Endometrium (tissue), 2 donors: Measurements from ENCODE around the gene NLN.
"Not testable (repeated sequence)": the region's sequence is repeated elsewhere in the genome, so short reads cannot be mapped to it uniquely, and the experiment has no call there.

Experiments
- FAIRE-seq: peaks from 2 replicates; lab custom pipeline; 2012; peaks lifted over from hg19 to GRCh38; lab: Jason Lieb, UNC
- donor health status: control.
- donor health status: control.

The NLN gene

DNA sequence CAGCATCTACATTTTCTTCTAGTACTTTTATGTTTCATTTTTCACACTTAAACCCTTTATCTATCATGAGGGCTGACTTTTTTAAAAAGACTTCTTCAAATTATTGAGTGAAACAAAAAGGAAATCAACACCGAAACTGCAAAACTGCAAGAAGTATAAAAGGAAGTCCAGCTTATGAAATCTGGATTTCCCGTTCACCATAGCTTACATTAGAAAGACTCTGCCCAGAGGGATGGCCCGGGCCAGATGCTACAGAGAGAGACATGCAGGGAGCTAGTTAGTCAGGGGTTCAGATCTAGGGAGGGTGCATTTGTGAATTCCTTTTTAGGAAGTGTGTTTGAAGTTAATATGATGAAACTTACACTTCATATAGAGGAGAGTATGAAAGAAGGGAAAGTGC is 10.0 kb downstream of the NLN start:
- not testable (repeated sequence) for FAIRE-seq

DNA sequence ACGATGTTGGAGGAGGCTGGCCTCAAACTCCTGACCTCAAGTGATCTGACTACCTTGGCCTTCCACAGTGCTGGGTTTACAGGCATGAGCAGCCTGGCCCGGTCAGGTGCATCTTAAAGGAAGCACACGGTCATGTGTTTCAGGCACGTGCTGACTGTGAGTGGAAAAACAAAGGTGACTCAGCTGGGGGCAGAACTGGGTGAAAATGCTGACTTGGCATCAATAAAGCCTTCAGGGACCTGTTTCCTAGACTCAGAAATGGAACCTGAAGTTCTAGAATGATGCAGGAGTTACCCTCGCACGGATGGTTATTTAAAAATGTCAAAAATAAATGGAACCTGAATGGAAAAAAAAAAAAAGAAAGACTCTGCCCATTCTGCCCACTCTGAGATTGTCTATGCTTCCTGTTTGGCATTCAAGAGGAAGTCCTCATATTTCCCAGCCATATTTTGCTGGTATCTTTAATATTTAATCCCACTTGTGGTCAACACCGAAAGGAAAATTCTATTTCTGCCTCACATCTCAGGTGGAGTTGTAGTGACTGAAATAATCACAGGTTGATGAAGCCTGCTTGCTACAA is 12.3 kb downstream of the NLN start:
- not testable (repeated sequence) for FAIRE-seq

DNA sequence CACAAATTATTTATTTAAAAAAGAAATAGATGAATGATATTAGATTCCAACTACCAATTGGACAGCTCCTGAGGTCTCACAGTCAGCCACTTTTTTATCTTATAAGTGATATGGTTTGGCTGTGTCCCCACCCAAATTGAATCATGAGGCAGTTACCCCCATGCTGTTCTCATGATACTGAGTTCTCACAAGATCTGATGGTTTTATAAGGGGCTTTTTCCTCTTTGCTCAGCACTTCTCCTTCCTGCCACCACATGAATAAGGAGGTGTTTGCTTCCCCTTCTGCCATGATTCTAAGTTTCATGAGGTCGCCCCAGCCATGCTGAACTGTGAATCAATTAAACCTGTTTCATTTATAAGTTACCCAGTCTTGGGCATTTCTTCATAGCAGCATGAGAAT is 12.9 kb downstream of the NLN start:
- FAIRE-seq: no peak

DNA sequence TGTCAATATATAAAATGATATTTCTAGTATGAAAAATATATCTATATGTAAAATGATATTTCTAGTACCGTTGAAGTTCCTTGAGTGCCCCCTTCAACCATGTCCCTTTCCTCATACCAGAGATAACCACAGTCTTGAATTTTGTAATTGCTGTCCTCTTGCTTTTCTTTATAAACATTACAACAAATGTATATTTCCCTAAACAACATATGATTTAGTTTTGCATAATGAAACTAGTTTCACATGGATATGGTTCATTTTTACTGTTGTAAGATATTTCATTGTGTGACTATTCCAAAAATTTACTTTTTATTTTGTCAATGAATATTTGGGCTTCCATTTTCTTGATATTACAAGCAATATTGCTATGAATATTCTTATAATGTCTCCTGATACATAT is 14.0 kb downstream of the NLN start:
- no peak for FAIRE-seq

DNA sequence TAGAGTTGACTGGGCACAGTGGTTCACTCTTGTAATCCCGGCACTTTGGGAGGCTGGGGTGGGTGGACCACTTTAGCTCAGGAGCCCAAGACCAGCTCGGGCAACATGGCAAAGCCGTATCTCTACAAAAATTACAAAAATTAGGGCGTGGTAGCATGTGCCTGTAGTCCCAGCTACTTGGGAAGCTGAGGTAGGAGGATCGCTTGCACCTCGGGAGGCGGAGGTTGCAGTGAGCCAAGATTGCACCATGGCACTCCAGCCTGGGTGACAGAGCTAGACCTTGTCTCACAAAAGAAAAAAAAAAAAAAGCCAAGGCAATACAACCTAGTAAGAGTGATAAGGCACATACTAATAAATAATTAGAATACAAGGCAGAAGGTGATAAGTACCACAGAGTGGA is 15.8 kb downstream of the NLN start:
- no peak for FAIRE-seq

DNA sequence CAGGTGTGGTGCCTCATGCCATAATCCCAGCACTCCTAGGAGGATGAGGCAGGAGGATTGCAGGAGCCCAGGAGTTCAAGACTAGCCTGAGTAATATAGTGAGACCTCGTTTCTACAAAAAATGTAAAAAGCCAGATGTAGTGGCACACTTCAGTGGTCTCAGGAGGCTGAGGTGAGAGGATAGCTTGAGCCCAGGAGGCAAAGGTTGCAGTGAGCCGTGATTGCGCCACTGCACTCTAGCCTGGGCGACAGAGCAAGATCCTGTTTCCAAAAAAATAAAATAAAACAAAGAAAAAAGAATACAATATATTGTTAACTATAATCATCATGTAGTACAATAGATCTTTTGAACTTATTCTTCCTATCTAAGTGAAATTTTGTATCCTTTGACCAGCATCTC is 16.3 kb downstream of the NLN start:
- FAIRE-seq: no peak

DNA sequence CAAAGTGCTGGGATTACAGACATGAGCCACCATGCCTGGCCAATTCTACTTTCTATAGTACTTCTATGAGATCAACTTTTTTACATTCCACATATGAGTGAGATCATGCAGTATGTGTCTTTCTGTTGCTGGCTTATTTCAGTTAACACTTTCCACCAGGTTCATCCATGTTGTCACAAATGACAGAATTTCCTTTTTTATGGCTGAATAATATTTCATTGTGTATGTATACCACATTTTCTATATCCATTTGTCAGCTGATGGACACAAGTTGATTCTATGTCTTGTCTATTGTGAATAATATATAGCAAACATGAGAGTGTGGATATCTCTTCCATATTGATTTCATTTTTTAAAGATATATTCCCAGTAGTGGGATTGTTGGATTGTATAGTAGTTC is 17.2 kb downstream of the NLN start:
- FAIRE-seq: no peak

DNA sequence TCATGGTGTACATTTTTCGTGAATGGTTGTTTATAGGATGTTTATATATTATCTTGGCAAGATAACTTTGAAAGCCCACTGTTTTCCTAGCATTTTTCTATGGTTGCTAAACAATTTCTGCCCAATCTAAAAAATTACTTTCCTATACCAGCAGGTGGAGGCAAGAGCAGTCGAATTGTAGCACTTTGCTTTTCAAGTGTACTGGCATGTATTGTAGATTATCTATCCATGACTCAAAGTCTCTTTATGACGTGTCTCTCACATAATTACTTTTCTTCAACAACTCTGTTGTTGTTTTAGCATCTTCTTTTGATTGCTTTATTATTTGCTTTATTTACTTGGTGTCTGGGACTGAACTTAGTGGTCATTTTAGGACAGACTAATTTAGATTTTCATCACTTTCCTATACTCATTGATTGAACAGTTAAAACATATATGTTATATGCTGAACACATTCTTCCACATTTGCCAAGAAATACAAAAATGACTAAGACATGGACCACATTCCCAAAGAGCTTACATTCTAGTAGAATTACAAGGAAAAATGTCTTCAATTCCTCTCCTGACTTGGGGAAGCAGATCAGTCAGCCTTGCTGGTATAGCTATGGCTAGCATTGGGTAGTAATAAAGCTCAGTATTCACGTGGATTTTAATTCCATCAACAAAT is 20.7 kb downstream of the NLN start:
- peak; percentile 48 for FAIRE-seq

DNA sequence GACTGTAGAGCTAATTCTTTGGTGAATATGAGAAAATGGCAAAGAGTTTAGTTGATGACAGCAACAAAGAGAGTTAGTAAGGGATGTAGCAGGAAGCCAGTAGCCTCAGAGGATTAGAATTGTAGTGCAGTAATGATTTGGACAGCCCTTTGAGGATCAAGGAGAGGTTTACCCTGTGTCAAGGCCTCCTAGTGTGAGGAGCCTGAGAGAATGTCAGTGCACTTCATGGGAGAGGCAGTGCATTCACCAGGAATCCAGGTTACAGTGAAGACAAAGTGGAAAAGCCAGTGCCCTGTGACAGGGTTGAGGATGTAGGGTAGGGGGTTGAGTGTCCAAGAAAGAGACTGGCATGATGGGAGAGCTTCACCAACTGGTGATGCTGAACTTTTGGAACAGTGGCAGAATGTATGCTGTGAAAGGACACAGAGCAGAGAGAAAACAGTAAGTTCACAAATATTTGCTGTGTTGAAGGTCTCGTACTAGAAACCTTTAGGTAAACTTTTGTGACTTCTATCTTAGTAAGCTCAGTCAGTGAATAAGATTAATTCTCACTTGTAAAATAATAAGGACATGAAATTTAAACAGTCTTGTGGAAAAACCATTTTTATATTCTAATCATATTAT is 27.3 kb downstream of the NLN start:
- FAIRE-seq: no peak

DNA sequence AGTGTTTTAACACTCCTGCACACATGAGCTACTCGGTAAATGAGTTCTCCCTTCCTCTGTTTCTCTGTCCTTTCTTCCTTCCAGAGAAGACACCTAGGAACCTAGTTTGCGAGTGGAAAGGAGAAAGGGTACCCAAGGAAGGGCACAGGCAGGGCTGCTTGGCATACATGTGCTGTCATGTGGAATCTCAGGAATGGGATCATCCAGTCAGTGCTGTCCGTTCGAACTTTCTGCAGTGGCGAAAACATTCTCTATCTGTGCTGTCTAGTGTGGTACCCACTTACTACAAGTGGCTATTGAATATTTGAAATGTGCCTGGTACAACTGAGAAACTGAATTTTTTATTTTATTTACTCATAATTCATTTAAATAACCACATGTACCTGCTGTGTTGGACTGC is 28.0 kb downstream of the NLN start:
- no peak for FAIRE-seq

DNA sequence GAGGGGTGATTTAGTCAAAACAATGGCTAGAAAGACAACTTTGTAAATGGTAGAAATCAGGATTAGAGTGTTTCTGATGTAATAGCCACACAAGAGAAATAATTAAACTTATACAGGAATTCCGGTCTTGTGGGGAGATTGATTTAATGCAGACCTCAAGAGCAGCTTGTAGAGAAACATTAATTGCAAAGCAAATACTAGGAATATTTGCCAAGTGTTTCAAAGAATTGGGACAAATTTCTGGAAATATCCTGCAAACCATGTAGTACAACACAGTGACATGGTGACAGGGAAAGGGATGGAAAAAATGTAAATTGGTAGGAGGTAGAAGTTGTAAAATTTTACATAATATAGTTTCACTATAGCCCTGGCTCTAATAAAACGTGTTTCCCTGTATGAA is 28.9 kb downstream of the NLN start:
- FAIRE-seq: no peak

DNA sequence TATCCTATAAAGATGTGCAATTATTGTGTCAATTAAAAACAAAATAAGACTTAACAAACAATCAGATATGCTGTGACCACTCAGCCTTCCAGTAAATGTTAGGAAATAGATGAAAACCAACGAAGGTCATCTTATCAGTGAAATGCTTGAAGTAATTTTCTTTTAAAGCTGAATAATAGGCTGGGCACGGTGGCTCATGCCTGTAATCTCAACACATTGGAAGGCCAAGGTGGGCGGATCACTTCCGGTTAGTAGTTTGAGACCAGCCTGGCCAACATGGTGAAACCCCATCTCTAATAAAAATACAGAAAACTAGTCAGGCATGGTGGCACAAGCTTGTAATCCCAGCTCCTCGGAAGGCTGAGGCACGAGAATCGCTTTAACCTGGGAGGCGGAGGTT is 31.2 kb downstream of the NLN start:
- no peak for FAIRE-seq

DNA sequence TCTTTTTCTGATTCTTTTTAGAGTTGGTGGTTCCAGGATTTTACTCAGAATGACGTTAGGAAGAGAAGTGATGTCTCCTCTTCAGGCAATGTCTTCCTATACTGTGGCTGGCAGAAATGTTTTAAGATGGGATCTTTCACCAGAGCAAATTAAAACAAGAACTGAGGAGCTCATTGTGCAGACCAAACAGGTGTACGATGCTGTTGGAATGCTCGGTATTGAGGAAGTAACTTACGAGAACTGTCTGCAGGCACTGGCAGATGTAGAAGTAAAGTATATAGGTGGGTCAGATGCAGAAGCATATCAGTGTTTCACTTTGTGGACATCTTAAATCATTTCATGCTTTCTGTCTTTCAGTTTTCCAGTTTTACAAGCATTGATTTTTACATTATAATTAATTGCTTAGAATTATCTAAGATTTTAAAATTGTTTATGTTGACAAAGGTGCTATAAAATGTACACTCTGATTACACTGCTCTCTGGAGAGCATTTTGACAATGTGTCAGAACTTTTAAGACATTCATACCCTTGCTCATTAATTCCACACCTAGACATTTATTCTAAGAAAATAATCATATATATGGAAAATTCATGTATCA is 36.6 kb downstream of the NLN start:
- FAIRE-seq: no peak

DNA sequence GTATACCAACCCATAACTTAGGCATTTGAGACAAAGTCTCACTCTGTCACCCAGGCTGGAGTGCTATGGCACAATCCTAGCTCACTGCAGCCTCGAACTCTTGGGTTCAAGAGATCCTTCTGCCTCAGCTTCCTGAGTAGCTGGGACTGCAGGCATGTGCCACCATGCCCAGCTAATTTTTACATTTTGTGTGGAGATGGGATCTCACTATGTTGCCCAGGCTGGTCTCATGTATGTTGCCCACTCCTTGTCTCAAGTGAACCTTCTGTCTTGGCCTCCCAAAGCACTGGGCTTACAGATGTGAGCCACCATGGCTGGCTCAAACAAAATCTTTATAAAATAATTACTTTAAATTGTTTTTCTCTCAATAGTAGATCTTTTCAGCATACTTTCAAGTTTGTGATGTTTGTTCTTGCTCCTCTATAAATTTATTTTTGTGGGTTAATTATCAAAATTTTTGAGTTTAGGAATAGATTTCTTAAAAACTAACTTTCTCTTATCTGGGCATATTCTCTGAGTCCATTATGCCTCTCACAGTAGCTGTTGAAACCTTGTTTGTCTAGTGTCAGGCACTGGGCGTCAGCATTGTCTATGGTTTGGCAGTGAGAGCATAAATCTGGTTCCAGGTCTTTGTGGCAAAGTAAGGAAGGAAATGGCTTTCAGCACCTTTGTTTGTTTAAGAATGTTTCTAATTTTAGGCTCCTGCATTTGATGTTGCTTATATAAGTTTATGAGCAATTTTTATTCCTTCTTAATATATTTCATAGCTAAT is 38.7 kb downstream of the NLN start:
- FAIRE-seq: no peak

DNA sequence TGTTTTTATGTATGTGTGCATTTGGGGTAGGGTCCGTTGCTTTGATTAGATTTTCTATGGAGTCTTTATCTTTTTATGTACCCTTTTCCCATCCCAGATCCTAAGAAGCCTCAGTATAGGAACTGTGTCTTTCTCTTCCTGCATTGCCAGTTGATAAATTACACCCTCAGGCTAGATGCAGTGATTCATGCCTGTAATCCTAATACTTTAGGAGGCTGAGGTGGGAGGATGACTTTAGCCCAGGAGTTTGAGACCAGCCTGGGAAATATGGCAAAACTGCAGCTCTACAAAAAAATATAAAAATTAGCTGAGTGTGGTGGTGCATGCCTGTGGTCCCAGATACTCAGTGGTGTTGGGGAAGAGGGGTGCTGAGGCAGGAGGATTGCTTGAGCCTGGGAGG is 40.2 kb downstream of the NLN start:
- FAIRE-seq: no peak

DNA sequence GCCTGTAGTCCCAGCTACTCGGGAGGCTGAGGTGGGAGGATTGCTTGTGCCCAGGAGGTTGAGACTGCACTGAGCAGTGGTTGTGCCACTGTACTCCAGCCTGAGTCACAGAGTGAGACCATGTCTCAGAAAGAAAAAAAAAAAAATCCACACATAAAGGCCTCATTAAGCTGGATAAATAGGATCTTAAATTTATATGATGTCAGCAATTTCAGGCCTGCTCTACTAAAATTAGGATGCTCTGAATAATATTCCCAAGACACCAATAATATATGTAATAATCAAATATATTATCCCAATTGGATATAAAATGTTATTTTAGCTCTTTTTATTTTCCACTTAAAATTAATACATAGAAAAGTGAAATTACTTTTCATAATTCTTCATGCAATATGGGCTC is 43.6 kb downstream of the NLN start:
- FAIRE-seq: no peak

DNA sequence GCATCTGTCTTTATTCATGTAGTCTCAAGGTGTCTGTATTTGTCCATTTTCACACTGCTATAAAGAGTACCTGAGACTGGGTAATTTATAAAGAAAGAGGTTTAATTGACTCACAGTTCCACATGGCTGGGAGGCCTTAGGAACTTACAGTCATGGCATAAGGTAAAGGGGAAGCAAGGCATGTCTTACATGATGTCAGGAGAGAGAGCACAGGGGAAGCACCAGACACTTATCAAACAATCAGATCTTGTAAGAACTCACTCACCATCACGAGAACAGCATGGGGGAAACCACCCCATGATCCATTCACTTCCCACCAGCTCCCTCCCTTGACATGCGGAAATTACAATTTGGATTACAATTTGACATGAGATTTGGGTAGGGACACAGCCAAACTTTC is 44.2 kb downstream of the NLN start:
- FAIRE-seq: no peak

DNA sequence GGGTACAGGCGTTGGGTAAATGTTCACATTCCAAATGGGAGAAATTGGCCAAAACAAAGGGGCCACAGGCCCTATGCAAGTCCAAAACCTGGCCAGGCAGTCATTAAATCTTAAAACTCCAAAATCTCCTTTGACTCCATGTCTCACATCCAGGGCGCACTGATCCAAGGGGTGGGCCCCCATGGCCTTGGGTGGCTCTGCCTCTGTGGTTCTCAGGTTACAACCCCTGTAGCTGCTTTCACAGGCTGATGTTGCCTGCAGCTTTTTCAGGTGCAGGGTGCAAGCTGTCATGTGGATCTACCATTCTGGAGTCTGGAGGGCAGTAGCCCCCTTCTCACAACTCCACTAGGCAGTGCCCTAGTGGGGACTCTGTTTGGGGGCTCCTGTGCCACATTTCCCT is 44.8 kb downstream of the NLN start:
- FAIRE-seq: no peak

DNA sequence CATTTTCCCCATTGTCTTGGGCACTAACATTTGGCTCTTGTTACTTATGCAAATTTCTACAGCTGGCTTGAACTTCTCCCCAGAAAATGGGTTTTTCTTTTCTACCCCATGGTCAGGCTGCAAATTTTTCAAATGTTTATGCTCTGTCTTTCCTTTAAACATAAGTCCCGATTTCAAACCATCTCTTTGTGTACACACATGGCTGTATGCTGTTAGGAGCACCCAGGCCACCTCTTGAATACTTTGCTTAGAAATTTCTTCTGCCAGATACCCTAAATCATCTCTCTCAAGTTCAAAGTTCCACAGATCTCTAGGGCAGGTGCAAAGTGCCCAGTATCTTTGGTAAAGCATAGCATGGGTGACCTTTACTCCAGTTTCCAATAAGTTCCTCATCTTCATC is 45.6 kb downstream of the NLN start:
- FAIRE-seq: no peak

DNA sequence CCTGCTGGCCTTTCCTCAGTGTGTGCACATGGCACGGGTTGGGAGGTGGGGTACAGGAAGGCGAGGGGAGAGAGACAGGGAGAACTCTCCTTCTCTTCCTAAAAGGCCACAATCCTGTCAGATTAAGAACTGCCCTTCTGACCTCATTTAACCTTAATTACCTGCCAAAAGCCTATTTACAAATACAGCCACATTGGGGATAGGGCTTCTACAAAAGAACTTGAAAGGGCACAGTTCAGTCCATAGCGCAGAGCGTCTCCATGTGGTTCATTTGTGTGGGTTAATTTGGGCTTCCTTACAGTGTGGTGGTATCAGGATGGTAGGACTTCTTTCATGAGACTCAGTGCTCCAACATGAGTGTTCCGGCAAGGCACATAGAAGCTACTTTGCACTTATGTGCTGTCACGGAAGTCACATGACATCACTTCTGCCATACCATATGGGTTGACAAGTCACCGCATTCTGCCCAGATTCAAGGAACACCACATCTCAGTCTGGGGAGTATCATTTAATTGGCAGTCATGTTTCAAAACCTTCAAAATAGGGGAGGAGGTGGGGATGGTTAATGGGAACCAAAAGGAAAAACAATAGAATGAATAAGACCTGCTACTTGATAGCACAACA is 46.8 kb downstream of the NLN start:
- no peak for FAIRE-seq

DNA sequence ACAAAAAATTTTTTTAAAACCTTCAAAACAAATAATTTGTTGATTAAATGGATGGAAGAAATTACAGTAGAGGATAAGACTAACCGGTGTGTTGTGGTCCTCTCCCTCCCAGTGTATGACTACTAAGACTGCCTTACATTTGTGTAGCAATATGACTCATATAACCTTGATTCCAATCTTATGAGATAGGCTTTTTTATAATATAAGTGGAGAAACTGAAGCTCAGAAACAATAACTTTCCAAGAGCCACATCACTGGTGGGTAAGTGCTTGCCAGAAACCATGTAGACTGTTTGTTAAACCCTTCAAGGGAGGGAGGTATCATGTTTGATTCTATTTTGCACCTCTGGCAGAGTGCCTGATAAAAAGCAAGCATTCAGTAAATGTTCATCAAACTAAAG is 47.5 kb downstream of the NLN start:
- no peak for FAIRE-seq

DNA sequence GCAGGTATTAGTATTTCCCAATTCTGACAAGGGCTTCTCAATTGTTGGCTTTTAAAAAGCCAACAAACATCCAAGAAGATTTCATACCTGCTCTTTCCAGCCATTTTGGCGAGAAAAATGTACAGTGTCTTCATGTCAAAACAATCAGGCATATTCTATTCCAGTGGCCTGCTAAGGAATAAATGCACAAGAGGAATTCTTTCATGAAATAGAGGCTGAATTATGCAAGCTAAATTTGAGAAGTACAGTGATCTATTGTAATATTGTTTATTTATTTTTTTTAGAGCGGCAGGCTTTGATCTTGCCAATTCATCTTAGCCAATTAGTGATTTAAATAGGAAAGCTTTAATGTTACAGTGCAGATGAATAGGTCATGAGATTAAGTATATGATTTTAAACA is 49.3 kb downstream of the NLN start:
- FAIRE-seq: no peak
